Skeletal muscle tissue (tissue), 4 donors: ENCODE measurements around the gene ERAL1. TPM values are rescaled to one million over a fixed set of nuclear protein-coding genes. Genes with fewer than 3 reads are reported as not detected.
"Not testable (repeated sequence)": the region's sequence is repeated elsewhere in the genome, so short reads cannot be mapped to it uniquely, and the experiment has no call there.

ENCODE experiments used
- H3K27ac ChIP-seq: one replicate; pipeline ENCODE4 v1.7.0; 2013; ENCODE audit warnings: mild to moderate bottlenecking, low read depth, low read length, inconsistent platforms
- H3K27me3 ChIP-seq, 3 donors: one replicate each; pipeline ENCODE4 v1.7.0; 2013; ENCODE audit warnings: low read length in 3 of 3; ENCODE audit not compliant: control insufficient read depth in 3 of 3, insufficient read depth in 3 of 3
- H3K36me3 ChIP-seq, 3 donors: one replicate each; pipeline ENCODE4 v1.7.0; 2013; ENCODE audit warnings: low read length in 3 of 3; ENCODE audit not compliant: control insufficient read depth in 3 of 3, insufficient read depth in 3 of 3
- H3K4me1 ChIP-seq, 3 donors: one replicate each; pipeline ENCODE4 v1.7.0; 2013; ENCODE audit warnings: low read length in 3 of 3, mild to moderate bottlenecking in 3 of 3; ENCODE audit not compliant: control insufficient read depth in 3 of 3, insufficient read depth in 3 of 3
- H3K4me3 ChIP-seq, 3 donors: one replicate each; pipeline ENCODE4 v1.7.0; 2013; ENCODE audit warnings: low read length in 3 of 3
- H3K9ac ChIP-seq, 3 donors: one replicate each; pipeline ENCODE4 v1.7.0; 2013; ENCODE audit warnings: low read length in 3 of 3, mild to moderate bottlenecking in 3 of 3, moderate library complexity in 2 of 3, low read depth in 1 of 3
- H3K9me3 ChIP-seq, 3 donors: one replicate each; pipeline ENCODE4 v1.7.0; 2013; ENCODE audit warnings: low read length in 3 of 3; ENCODE audit not compliant: control insufficient read depth in 3 of 3
- total RNA-seq: library from RNA; depleted of rRNA; stranded (reverse); fragments of >200 nt; gene quantifications from one replicate; pipeline ENCODE4 v1.2.3, GENCODE V29; 2014
- donor health status: Osteomylitis.

The ERAL1 gene
- total RNA-seq, 1 donor from 2014 or later = 19.3 TPM

GRCh38 chr17:28885951-28886350 lies 31.1 kb downstream of the ERAL1 start:
- Histone ChIP-seq H3K4me3 (no peak overlapping the region), H3K27me3 (no peaks in the 10 kb centered on the region), H3K9ac (no peak overlapping the region), H3K4me1 (peaks cover 0 to 2% (median 0%) of the 10 kb centered on the region in 3 donors), H3K27ac (no peak overlapping the region), H3K36me3 (peaks cover 43 to 64% (median 48%) of the 10 kb centered on the region in 3 donors), H3K9me3 (no peaks in the 10 kb centered on the region)

- peaks cover 10 to 17% (median 17%) of the 10 kb centered on the region in 3 donors for H3K4me1 ChIP-seq
- H3K9me3 ChIP-seq = no peaks in the 10 kb centered on the region
- no peak overlapping the region for H3K27ac ChIP-seq
- peaks cover 26 to 44% (median 28%) of the 10 kb centered on the region in 3 donors for H3K36me3 ChIP-seq
- H3K4me3 ChIP-seq = no peak overlapping the region
- no peaks in the 10 kb centered on the region for H3K27me3 ChIP-seq
- H3K9ac ChIP-seq = no peak overlapping the region
These were observed 33.2 kb downstream of the ERAL1 start for GRCh38 chr17:28887871-28888471.

- no peak overlapping the region for H3K27ac ChIP-seq
- no peaks in the 10 kb centered on the region for H3K9me3 ChIP-seq
- H3K9ac ChIP-seq = no peak overlapping the region
- H3K27me3 ChIP-seq = no peaks in the 10 kb centered on the region
- peaks cover 22 to 41% (median 23%) of the 10 kb centered on the region in 3 donors for H3K36me3 ChIP-seq
- H3K4me3 ChIP-seq = no peak overlapping the region
- H3K4me1 ChIP-seq = peaks cover 15 to 22% (median 18%) of the 10 kb centered on the region in 3 donors
These were observed 34.0 kb downstream of the ERAL1 start for GRCh38 chr17:28888832-28889231.

GRCh38 chr17:28889996-28890395 lies 35.2 kb downstream of the ERAL1 start:
- Histone ChIP-seq H3K4me1 (peaks cover 15 to 24% (median 18%) of the 10 kb centered on the region in 3 donors), H3K27me3 (no peaks in the 10 kb centered on the region), H3K9ac (no peak overlapping the region), H3K4me3 (no peak overlapping the region), H3K36me3 (peaks cover 13 to 30% (median 14%) of the 10 kb centered on the region in 3 donors), H3K9me3 (no peaks in the 10 kb centered on the region), H3K27ac (no peak overlapping the region)

- H3K27ac ChIP-seq = no peak overlapping the region
- no peak overlapping the region for H3K4me3 ChIP-seq
- H3K4me1 ChIP-seq = peaks cover 18 to 30% (median 20%) of the 10 kb centered on the region in 3 donors
- no peaks in the 10 kb centered on the region for H3K9me3 ChIP-seq
- H3K36me3 ChIP-seq = peaks cover 5 to 18% (median 7%) of the 10 kb centered on the region in 3 donors
- no peaks in the 10 kb centered on the region for H3K27me3 ChIP-seq
- H3K9ac ChIP-seq = no peak overlapping the region
These were observed 36.4 kb downstream of the ERAL1 start for GRCh38 chr17:28891201-28891600.

GRCh38 chr17:28892024-28892423 lies 37.2 kb downstream of the ERAL1 start:
- Histone ChIP-seq H3K27me3 (no peaks in the 10 kb centered on the region), H3K27ac (no peak overlapping the region)

GRCh38 chr17:28893248-28894183 lies 38.7 kb downstream of the ERAL1 start:
- Histone ChIP-seq H3K4me1 (peaks cover 32 to 45% (median 34%) of the 10 kb centered on the region in 3 donors), H3K27ac (peak overlapping the region; percentile 47)
- H3K4me3 ChIP-seq = not testable (repeated sequence)

More at GRCh38 chr17:28892024-28892423, 37.2 kb downstream of the ERAL1 start:
- Histone ChIP-seq H3K9me3 (no peaks in the 10 kb centered on the region), H3K4me1 (peaks cover 23 to 35% (median 26%) of the 10 kb centered on the region in 3 donors), H3K4me3 (no peak overlapping the region), H3K9ac (no peak overlapping the region), H3K36me3 (peaks cover 4 to 13% (median 5%) of the 10 kb centered on the region in 3 donors)

GRCh38 chr17:28895794-28896447 lies 41.1 kb downstream of the ERAL1 start:
- peaks cover 34 to 46% (median 34%) of the 10 kb centered on the region in 3 donors for H3K4me1 ChIP-seq
- H3K9ac ChIP-seq = peak overlapping the region; percentile 86 to 96 (median 93)

More at GRCh38 chr17:28893248-28894183, 38.7 kb downstream of the ERAL1 start:
- H3K36me3 ChIP-seq, H3K27me3 ChIP-seq, H3K9me3 ChIP-seq: not testable (repeated sequence)
- H3K9ac ChIP-seq = peak overlapping the region in 2 of 3 donors; percentile 45 to 51

GRCh38 chr17:28896491-28896883 lies 41.7 kb downstream of the ERAL1 start:
- H3K9me3 ChIP-seq = no peaks in the 10 kb centered on the region
- peaks cover 0 to 2% (median 0%) of the 10 kb centered on the region in 3 donors for H3K36me3 ChIP-seq
- no peaks in the 10 kb centered on the region for H3K27me3 ChIP-seq
- peak overlapping the region; percentile 86 to 96 (median 93) for H3K9ac ChIP-seq
- peak overlapping the region; percentile 76 to 93 (median 91) for H3K4me3 ChIP-seq
- peak overlapping the region; percentile 90 for H3K27ac ChIP-seq
- H3K4me1 ChIP-seq = peaks cover 28 to 40% (median 31%) of the 10 kb centered on the region in 3 donors

More at GRCh38 chr17:28895794-28896447, 41.1 kb downstream of the ERAL1 start:
- peak overlapping the region; percentile 90 for H3K27ac ChIP-seq
- H3K27me3 ChIP-seq = no peaks in the 10 kb centered on the region
- H3K9me3 ChIP-seq = no peaks in the 10 kb centered on the region
- peaks cover 0 to 2% (median 0%) of the 10 kb centered on the region in 3 donors for H3K36me3 ChIP-seq
- peak overlapping the region in 1 of 3 donors; percentile 76 for H3K4me3 ChIP-seq
